Measurements from ENCODE around the gene SMAD3. TPM values are rescaled to one million over a fixed set of nuclear protein-coding genes. Genes with fewer than 3 reads are reported as not detected.
A peak's percentile ranks its signal among the peaks of the same experiment; 100 is the strongest.

SMAD3 gene
- total and polyA plus RNA-seq, 10 of the 15 experiments (the other 5 are each of a cell fraction or from before 2014, with no cell fraction given) = 5.6 to 43.2 (median 16.0) TPM

- RAD21 ChIA-PET (ENCODE audit: unreplicated experiment) = no interaction called here
- BruUV-seq (replicated peaks) = no TSS peak
- H3K4me2 ChIP-seq (ENCODE audit: control insufficient read depth, insufficient read depth) = no peak overlapping the region
- CTCF ChIA-PET = interaction anchor here (0.7 to 1.2 kb wide), 2 partner anchors 11 to 51 kb away, joined by 3 to 4 read pairs; no protein-coding TSS in a partner anchor
- DNase-seq (ENCODE audit: low read depth, low spot score) (no peak), ATAC-seq (no peak), FAIRE-seq (no peak)
- H4K20me1 ChIP-seq (ENCODE audit: control insufficient read depth, insufficient read depth) = no peaks in the 10 kb centered on the region
- no peak overlapping the region for H3K27ac ChIP-seq (ENCODE audit: control insufficient read depth, insufficient read depth)
- H3K27me3 ChIP-seq (replicated peaks in 1 of 2; ENCODE audit: control insufficient read depth in 2 of 2, insufficient read depth in 2 of 2, low read length in 1 of 2) = no peaks in the 10 kb centered on the region
- H3K9ac ChIP-seq (ENCODE audit: control insufficient read depth, insufficient read depth, low read length) = no peak overlapping the region
- intact Hi-C loops (cut with micrococcal nuclease; ENCODE audit: unreplicated experiment) = no loop called here
- H3K36me3 ChIP-seq (ENCODE audit: control insufficient read depth in 2 of 2, insufficient read depth in 2 of 2, low read length in 1 of 2) = no peaks in the 10 kb centered on the region
- TF ChIP-seq, protein P1, sequence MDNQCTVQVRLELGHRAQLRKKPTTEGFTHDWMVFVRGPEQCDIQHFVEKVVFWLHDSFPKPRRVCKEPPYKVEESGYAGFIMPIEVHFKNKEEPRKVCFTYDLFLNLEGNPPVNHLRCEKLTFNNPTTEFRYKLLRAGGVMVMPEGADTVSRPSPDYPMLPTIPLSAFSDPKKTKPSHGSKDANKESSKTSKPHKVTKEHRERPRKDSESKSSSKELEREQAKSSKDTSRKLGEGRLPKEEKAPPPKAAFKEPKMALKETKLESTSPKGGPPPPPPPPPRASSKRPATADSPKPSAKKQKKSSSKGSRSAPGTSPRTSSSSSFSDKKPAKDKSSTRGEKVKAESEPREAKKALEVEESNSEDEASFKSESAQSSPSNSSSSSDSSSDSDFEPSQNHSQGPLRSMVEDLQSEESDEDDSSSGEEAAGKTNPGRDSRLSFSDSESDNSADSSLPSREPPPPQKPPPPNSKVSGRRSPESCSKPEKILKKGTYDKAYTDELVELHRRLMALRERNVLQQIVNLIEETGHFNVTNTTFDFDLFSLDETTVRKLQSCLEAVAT (IDR thresholded peaks at IDR 0.05) = 0 out of 2 replicates have a peak, but pooled peaks have one; percentile 29
- no peak for TF ChIP-seq SUPT20H (IDR thresholded peaks at IDR 0.05; ENCODE audit: borderline replicate concordance, control insufficient read depth, low read depth, low read length)
- no peaks in the 10 kb centered on the region for H3K79me2 ChIP-seq (ENCODE audit: control insufficient read depth, insufficient read depth, low read length)
- 61% methylated on average over 5 of the region's 5 CpGs for WGBS (ENCODE audit: insufficient coverage, insufficient replicate concordance, low lambda C conversion rate, missing lambda C conversion rate)
- H2AFZ ChIP-seq (ENCODE audit: control insufficient read depth, low read depth, low read length) = no peak overlapping the region
- H3K4me1 ChIP-seq (ENCODE audit: control insufficient read depth, insufficient read depth, low read length) = peaks cover 12% of the 10 kb centered on the region
- POLR2A ChIA-PET = no interaction called here
- no peaks in the 10 kb centered on the region for H3K9me3 ChIP-seq (replicated peaks; ENCODE audit: control insufficient read depth, insufficient read depth, low read length)
- no peak overlapping the region for H3K4me3 ChIP-seq
- SMC1A ChIA-PET (ENCODE audit: uncharacterized antibody, unreplicated experiment) = interaction anchor here (1.2 kb wide), 1 partner anchor 8 kb away, joined by 3 read pairs; no protein-coding TSS in a partner anchor
- in situ Hi-C loops (cut with MboI) = no loop called here
These were observed 10.7 kb upstream of the SMAD3 start for GRCh38 chr15:67054676-67055075.

DNA sequence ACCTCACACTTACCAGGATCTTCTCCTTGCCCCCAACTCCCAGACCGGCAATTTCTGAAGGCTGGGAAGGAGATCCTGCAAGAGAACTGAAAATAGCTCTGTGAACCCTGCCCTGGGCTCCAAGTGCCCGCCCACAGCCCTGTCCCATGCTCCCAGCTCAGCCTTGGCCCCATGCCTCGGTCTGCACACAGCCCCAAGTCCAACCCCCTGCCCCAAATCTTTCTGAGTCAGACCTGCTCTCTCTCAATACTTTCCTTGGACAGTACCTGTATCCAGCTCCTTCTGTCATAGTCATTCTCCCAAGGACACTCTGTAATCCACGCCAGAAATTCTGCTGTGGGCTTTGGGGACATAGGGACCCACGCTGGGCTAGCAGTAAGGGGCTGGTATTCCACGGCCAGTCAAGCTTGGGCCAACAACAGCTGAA, 6.3 kb upstream of the SMAD3 start:
- H3K27ac ChIP-seq (ENCODE audit: control insufficient read depth, insufficient read depth) = no peak overlapping the region
- WGBS (ENCODE audit: insufficient coverage, insufficient replicate concordance, low lambda C conversion rate, missing lambda C conversion rate) = 34% methylated on average over 6 of the region's 6 CpGs
- SMC1A ChIA-PET (ENCODE audit: uncharacterized antibody, unreplicated experiment) = interaction anchor here (1.5 kb wide), 1 partner anchor 11 kb away, joined by 4 read pairs; no protein-coding TSS in a partner anchor
- intact Hi-C loops (cut with micrococcal nuclease; ENCODE audit: unreplicated experiment) = no loop called here
- no peak for ATAC-seq
- H2AFZ ChIP-seq (ENCODE audit: control insufficient read depth, low read depth, low read length) = no peak overlapping the region
- H3K9me3 ChIP-seq (replicated peaks; ENCODE audit: control insufficient read depth, insufficient read depth, low read length) = no peaks in the 10 kb centered on the region
- H3K36me3 ChIP-seq (ENCODE audit: control insufficient read depth in 2 of 2, insufficient read depth in 2 of 2, low read length in 1 of 2) = no peaks in the 10 kb centered on the region
- POLR2A ChIA-PET = interaction anchor here (0.8 kb wide), 1 partner anchor 11 kb away, joined by 3 read pairs; no protein-coding TSS in a partner anchor
- no peak for FAIRE-seq
- H3K4me1 ChIP-seq (ENCODE audit: control insufficient read depth, insufficient read depth, low read length) = no peaks in the 10 kb centered on the region
- no peaks in the 10 kb centered on the region for H3K79me2 ChIP-seq (ENCODE audit: control insufficient read depth, insufficient read depth, low read length)
- H3K4me2 ChIP-seq (ENCODE audit: control insufficient read depth, insufficient read depth) = no peak overlapping the region
- no TSS peak for BruUV-seq (replicated peaks)
- no peaks in the 10 kb centered on the region for H4K20me1 ChIP-seq (ENCODE audit: control insufficient read depth, insufficient read depth)
- CTCF ChIA-PET = interaction anchor here (0.5 to 0.7 kb wide), 2 partner anchors 11 to 179 kb away, joined by 3 to 6 read pairs; no protein-coding TSS in a partner anchor
- RAD21 ChIA-PET (ENCODE audit: unreplicated experiment) = no interaction called here
- H3K27me3 ChIP-seq (replicated peaks in 1 of 2; ENCODE audit: control insufficient read depth in 2 of 2, insufficient read depth in 2 of 2, low read length in 1 of 2) = no peaks in the 10 kb centered on the region
- in situ Hi-C loops (cut with MboI) = no loop called here
- H3K9ac ChIP-seq (ENCODE audit: control insufficient read depth, insufficient read depth, low read length) = no peak overlapping the region
- H3K4me3 ChIP-seq = no peak overlapping the region
- no peak for DNase-seq (ENCODE audit: low read depth, low spot score)
- TF ChIP-seq NR2F1 (conservative IDR thresholded peaks at IDR 0.05) = no peak
- no peak for TF ChIP-seq ZNF217 (IDR thresholded peaks at IDR 0.05)
- no peak for TF ChIP-seq MYB (IDR thresholded peaks at IDR 0.05; ENCODE audit: borderline replicate concordance, low read depth, low read length)
- no peak for TF ChIP-seq ASH2L (IDR thresholded peaks at IDR 0.05; ENCODE audit: borderline replicate concordance, low read depth)
- no peak for TF ChIP-seq JUNB (IDR thresholded peaks at IDR 0.05)
- no peak for TF ChIP-seq RCOR1 (conservative IDR thresholded peaks at IDR 0.05; ENCODE audit: low read depth, low read length)
- no peak for TF ChIP-seq CBX5 (IDR thresholded peaks at IDR 0.05; ENCODE audit: low read depth)
- no peak for TF ChIP-seq EGR1 (IDR thresholded peaks at IDR 0.05; ENCODE audit: borderline replicate concordance in 1 of 2, low read depth in 2 of 2, low read length in 2 of 2)
- TF ChIP-seq DPF2 (IDR thresholded peaks at IDR 0.05) = no peak
- TF ChIP-seq KAT2A (conservative IDR thresholded peaks at IDR 0.05; ENCODE audit: control insufficient read depth, low read depth, low read length) = no peak
- no peak for TF ChIP-seq MYC (IDR thresholded peaks at IDR 0.05; ENCODE audit: insufficient read depth, insufficient read length, insufficient replicate concordance, low read length, severe bottlenecking)
- no peak for TF ChIP-seq TCF3 (IDR thresholded peaks at IDR 0.05; ENCODE audit: borderline replicate concordance, insufficient read depth, low read depth, low read length)
- TF ChIP-seq WRNIP1 (IDR thresholded peaks at IDR 0.05; ENCODE audit: borderline replicate concordance, low read depth, low read length) = no peak
- no peak for TF ChIP-seq SREBF2 (IDR thresholded peaks at IDR 0.05; ENCODE audit: low read length)
